ENCODE results near the gene UBXN11. TPM values are rescaled to one million over a fixed set of nuclear protein-coding genes. Genes with fewer than 3 reads are reported as not detected.

The UBXN11 gene
- total and polyA plus RNA-seq, 2 of the 13 experiments (the other 11 are each of a cell fraction or from before 2014, with no cell fraction given), result 9.3 to 10.4 TPM

DNA sequence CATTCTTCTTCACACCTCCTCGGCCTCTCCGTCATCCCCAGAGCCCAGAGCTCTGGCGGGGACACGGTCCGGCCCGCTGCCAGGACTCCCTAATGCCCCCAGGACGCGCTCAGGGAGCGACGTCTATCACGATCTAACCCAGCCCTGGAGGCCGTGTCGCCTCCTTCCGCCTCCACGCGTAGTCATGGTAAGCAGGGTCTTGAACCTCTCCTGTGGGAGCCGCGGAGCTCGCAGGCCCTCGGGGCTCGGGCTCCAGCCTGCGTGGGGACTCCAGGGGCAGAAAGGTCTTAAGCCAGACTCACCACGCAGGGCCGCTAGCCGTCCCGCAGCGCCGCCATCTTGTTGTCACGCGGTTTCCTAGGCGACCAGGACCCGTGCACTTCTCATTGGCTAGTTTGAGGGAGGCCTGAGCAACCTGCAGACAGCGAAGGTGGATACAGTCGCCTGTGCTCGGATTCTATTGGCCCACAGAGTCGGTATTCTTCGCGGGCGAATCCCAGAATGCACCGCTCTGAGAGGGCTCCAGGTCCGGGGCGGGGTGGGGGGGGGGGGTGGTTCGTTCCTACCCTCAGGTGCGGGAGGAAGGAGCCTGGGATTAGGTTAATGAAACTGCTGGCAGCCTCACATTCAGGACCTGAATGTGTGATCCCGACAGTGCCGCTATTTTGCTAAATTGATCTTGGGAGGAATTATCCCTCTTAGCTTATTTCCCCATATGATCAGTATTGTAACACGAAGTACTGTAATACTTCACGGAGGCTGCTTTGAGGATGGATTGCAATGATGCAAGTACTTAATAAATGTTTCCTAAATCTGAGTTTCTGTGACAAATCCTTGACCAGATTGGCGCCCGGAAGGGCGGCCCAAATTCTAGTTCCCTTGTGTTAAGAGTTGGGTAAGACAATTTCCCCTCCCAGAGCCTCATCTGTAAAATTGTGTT, at the start of gene UBXN11 (continued):
- TF ChIP-seq, protein P1, sequence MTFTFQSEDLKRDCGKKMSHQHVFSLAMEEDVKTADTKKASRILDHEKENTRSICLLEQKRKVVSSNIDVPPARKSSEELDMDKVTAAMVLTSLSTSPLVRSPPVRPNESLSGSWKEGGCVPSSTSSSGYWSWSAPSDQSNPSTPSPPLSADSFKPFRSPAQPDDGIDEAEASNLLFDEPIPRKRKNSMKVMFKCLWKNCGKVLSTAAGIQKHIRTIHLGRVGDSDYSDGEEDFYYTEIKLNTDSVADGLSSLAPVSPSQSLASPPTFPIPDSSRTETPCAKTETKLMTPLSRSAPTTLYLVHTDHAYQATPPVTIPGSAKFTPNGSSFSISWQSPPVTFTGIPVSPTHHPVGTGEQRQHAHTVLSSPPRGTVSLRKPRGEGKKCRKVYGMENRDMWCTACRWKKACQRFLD (CRISPR knock-in tag; IDR thresholded peaks at IDR 0.05; ENCODE audit: borderline replicate concordance), result no peak
- TF ChIP-seq ZEB1 (IDR thresholded peaks at IDR 0.05; ENCODE audit: insufficient replicate concordance, low read depth) (no peak), RBAK (CRISPR knock-in tag; IDR thresholded peaks at IDR 0.05) (no peak), MAZ (IDR thresholded peaks at IDR 0.05; ENCODE audit: borderline replicate concordance, low read depth, low read length) (no peak), MAZ (CRISPR knock-in tag; IDR thresholded peaks at IDR 0.05; ENCODE audit: low read depth) (0 out of 2 replicates have a peak, but pooled peaks have one; percentile 49), ZFP36L2 (CRISPR knock-in tag; IDR thresholded peaks at IDR 0.05) (no peak), RARA (CRISPR knock-in tag; IDR thresholded peaks at IDR 0.05) (no peak), ZNF333 (CRISPR knock-in tag; IDR thresholded peaks at IDR 0.05; ENCODE audit: borderline replicate concordance) (no peak), NBN (conservative IDR thresholded peaks at IDR 0.05) (no peak), FOXA3 (CRISPR knock-in tag; IDR thresholded peaks at IDR 0.05) (peak; percentile 50; the same call in 1 of the 2 replicates), ZNF773 (CRISPR knock-in tag; IDR thresholded peaks at IDR 0.05; ENCODE audit: borderline replicate concordance) (no peak), ZKSCAN1 (IDR thresholded peaks at IDR 0.05; ENCODE audit: low read length) (no peak), ZNF615 (CRISPR knock-in tag; IDR thresholded peaks at IDR 0.05; ENCODE audit: borderline replicate concordance) (no peak), SSRP1 (CRISPR knock-in tag; IDR thresholded peaks at IDR 0.05) (no peak), ZFP41 (CRISPR knock-in tag; IDR thresholded peaks at IDR 0.05; ENCODE audit: borderline replicate concordance) (0 out of 2 replicates have a peak, but pooled peaks have one; percentile 44), SAP130 (CRISPR knock-in tag; IDR thresholded peaks at IDR 0.05; ENCODE audit: low read depth) (peak; percentile 99)
- TF ChIP-seq, protein P2, sequence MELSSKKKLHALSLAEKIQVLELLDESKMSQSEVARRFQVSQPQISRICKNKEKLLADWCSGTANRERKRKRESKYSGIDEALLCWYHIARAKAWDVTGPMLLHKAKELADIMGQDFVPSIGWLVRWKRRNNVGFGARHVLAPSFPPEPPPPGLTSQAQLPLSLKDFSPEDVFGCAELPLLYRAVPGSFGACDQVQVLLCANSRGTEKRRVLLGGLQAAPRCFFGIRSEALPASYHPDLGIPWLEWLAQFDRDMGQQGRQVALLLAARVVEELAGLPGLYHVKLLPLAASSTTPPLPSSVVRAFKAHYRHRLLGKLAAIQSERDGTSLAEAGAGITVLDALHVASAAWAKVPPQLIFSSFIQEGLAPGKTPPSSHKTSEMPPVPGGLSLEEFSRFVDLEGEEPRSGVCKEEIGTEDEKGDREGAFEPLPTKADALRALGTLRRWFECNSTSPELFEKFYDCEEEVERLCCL (CRISPR knock-in tag; IDR thresholded peaks at IDR 0.05; ENCODE audit: borderline replicate concordance), result no peak
- TF ChIP-seq, protein P3, sequence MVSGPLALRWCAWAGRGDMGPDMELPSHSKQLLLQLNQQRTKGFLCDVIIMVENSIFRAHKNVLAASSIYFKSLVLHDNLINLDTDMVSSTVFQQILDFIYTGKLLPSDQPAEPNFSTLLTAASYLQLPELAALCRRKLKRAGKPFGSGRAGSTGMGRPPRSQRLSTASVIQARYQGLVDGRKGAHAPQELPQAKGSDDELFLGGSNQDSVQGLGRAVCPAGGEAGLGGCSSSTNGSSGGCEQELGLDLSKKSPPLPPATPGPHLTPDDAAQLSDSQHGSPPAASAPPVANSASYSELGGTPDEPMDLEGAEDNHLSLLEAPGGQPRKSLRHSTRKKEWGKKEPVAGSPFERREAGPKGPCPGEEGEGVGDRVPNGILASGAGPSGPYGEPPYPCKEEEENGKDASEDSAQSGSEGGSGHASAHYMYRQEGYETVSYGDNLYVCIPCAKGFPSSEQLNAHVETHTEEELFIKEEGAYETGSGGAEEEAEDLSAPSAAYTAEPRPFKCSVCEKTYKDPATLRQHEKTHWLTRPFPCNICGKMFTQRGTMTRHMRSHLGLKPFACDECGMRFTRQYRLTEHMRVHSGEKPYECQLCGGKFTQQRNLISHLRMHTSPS (CRISPR knock-in tag; IDR thresholded peaks at IDR 0.05; ENCODE audit: low read depth), result no peak
- TF ChIP-seq, protein P4, sequence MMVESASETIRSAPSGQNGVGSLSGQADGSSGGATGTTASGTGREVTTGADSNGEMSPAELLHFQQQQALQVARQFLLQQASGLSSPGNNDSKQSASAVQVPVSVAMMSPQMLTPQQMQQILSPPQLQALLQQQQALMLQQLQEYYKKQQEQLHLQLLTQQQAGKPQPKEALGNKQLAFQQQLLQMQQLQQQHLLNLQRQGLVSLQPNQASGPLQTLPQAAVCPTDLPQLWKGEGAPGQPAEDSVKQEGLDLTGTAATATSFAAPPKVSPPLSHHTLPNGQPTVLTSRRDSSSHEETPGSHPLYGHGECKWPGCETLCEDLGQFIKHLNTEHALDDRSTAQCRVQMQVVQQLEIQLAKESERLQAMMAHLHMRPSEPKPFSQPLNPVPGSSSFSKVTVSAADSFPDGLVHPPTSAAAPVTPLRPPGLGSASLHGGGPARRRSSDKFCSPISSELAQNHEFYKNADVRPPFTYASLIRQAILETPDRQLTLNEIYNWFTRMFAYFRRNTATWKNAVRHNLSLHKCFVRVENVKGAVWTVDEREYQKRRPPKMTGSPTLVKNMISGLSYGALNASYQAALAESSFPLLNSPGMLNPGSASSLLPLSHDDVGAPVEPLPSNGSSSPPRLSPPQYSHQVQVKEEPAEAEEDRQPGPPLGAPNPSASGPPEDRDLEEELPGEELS (CRISPR knock-in tag; IDR thresholded peaks at IDR 0.05), result no peak
- TF ChIP-seq, protein P5, sequence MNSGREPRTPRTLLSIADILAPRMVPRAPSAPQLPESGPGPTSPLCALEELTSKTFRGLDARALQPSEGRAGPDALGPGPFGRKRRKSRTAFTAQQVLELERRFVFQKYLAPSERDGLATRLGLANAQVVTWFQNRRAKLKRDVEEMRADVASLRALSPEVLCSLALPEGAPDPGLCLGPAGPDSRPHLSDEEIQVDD (CRISPR knock-in tag; IDR thresholded peaks at IDR 0.05; ENCODE audit: borderline replicate concordance), result no peak
- TF ChIP-seq, protein P6, sequence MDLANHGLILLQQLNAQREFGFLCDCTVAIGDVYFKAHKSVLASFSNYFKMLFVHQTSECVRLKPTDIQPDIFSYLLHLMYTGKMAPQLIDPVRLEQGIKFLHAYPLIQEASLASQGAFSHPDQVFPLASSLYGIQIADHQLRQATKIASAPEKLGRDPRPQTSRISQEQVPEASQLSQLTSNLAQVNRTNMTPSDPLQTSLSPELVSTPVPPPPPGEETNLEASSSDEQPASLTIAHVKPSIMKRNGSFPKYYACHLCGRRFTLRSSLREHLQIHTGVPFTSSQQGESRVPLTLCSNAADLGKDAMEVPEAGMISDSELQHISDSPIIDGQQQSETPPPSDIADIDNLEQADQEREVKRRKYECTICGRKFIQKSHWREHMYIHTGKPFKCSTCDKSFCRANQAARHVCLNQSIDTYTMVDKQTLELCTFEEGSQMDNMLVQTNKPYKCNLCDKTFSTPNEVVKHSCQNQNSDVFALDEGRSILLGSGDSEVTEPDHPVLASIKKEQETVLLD (CRISPR knock-in tag; IDR thresholded peaks at IDR 0.05; ENCODE audit: low read depth), result no peak
